Non-pigmented ciliary epithelial cell (primary cell): ENCODE results near the gene CALD1.

Experiments used
- DNase-seq: peaks from one replicate; pipeline ENCODE4 v3.0.0-alpha.2; 2010; ENCODE audit warnings: low read depth

Gene CALD1

GRCh38 chr7:134865001-134865845 is 85.8 kb downstream of the CALD1 start:
- DNase-seq = no peak

GRCh38 chr7:134866617-134867016 is 87.2 kb downstream of the CALD1 start:
- DNase-seq = no peak

GRCh38 chr7:134870156-134870555 is 90.7 kb downstream of the CALD1 start:
- no peak for DNase-seq

GRCh38 chr7:134870781-134871180 is 91.3 kb downstream of the CALD1 start:
- no peak for DNase-seq

- DNase-seq = no peak
Observed at GRCh38 chr7:134873253-134873652, 93.8 kb downstream of the CALD1 start.

- no peak for DNase-seq
Observed at GRCh38 chr7:134874407-134874806, 95.0 kb downstream of the CALD1 start.

GRCh38 chr7:134875867-134876266 is 96.4 kb downstream of the CALD1 start:
- DNase-seq = no peak

- DNase-seq = no peak
Observed at GRCh38 chr7:134878746-134879357, 99.4 kb downstream of the CALD1 start.

- no peak for DNase-seq
Observed at GRCh38 chr7:134879815-134880475, 100.5 kb downstream of the CALD1 start.

GRCh38 chr7:134882481-134882880 is 103.0 kb downstream of the CALD1 start:
- DNase-seq = no peak

- peak; percentile 63 for DNase-seq
Observed at GRCh38 chr7:134885967-134886352, 106.5 kb downstream of the CALD1 start.

- DNase-seq = peak; percentile 56
Observed at GRCh38 chr7:134886353-134887057, 107.1 kb downstream of the CALD1 start.

- no peak for DNase-seq
Observed at GRCh38 chr7:134887523-134887922, 108.1 kb downstream of the CALD1 start.

GRCh38 chr7:134888141-134888740 is 108.8 kb downstream of the CALD1 start:
- no peak for DNase-seq

- DNase-seq = no peak
Observed at GRCh38 chr7:134890246-134891240, 111.1 kb downstream of the CALD1 start.

- DNase-seq = peak; percentile 85
Observed at GRCh38 chr7:134891262-134891695, 111.8 kb downstream of the CALD1 start.

GRCh38 chr7:134891696-134892678 is 112.6 kb downstream of the CALD1 start:
- no peak for DNase-seq

GRCh38 chr7:134892963-134893362 is 113.5 kb downstream of the CALD1 start:
- DNase-seq = no peak

- no peak for DNase-seq
Observed at GRCh38 chr7:134893920-134894319, 114.5 kb downstream of the CALD1 start.
